Kidney (tissue), 14 donors: ENCODE measurements around the gene PTPRO. TPM values are rescaled to one million over a fixed set of nuclear protein-coding genes. Genes with fewer than 3 reads are reported as not detected.

Experiments used
- DNase-seq, 5 donors: peaks; one replicate each; pipeline ENCODE4 v3.0.0-alpha.2; 2013 to 2020
- FAIRE-seq: peaks from 2 replicates; lab custom pipeline; 2012; peaks lifted over from hg19 to GRCh38; lab: Jason Lieb, UNC
- H3K27ac ChIP-seq, 2 donors: one replicate each; pipeline ENCODE4 v1.7.0; 2013; ENCODE audit warnings: low read depth in 2 of 2, low read length in 2 of 2, inconsistent platforms in 1 of 2
- H3K27me3 ChIP-seq: one replicate; pipeline ENCODE4 v1.7.1; 2013; ENCODE audit warnings: low read length, inconsistent platforms; ENCODE audit not compliant: control insufficient read depth, insufficient read depth
- H3K36me3 ChIP-seq, 3 donors: one replicate each; pipeline versions ENCODE4 v1.7.0 to v1.7.1; 2013; ENCODE audit warnings: low read length in 3 of 3, control low read depth in 1 of 3, inconsistent platforms in 1 of 3; ENCODE audit not compliant: insufficient read depth in 3 of 3, control insufficient read depth in 2 of 3
- H3K4me1 ChIP-seq, 3 donors: one replicate each; pipeline versions ENCODE4 v1.7.0 to v1.7.1; 2013; ENCODE audit warnings: low read length in 3 of 3, inconsistent platforms in 1 of 3, low read depth in 1 of 3; ENCODE audit not compliant: control insufficient read depth in 2 of 3, insufficient read depth in 2 of 3
- H3K4me3 ChIP-seq, 3 donors: one replicate each; pipeline versions ENCODE4 v1.7.0 to v1.8.1; 2013; ENCODE audit warnings: low read length in 3 of 3, control low read depth in 1 of 3, inconsistent platforms in 1 of 3
- H3K9ac ChIP-seq, 3 donors: one replicate each; pipeline versions ENCODE4 v1.7.0 to v1.7.1; 2013; ENCODE audit warnings: low read length in 3 of 3, control low read depth in 1 of 3, inconsistent platforms in 1 of 3
- H3K9me3 ChIP-seq, 3 donors: one replicate each; pipeline versions ENCODE4 v1.7.0 to v1.7.1; 2013; ENCODE audit warnings: low read length in 3 of 3, control low read depth in 1 of 3, inconsistent platforms in 1 of 3; ENCODE audit not compliant: control insufficient read depth in 2 of 3, insufficient read depth in 1 of 3
- CTCF ChIP-seq: IDR thresholded peaks from 3 replicates; pipeline ENCODE4 v1.5.1; 2012; ENCODE audit warnings: mild to moderate bottlenecking, moderate library complexity, borderline replicate concordance; ENCODE audit not compliant: insufficient read depth; ENCODE audit errors: extremely low read depth
- intact Hi-C: fragments of 100-400 bp; cut with DNase I; formaldehyde crosslinking; loops from one replicate; pipeline ENCODE4 v1.11.1; 2022
- polyA plus RNA-seq: library from polyadenylated mRNA; stranded (reverse); fragments of 350-450 nt; fragmentation: Illumina TruSeq; extraction: RNeasy Lipid Tissue Mini Kit (QIAGEN cat#74804); gene quantifications from one replicate; pipeline ENCODE4 v1.2.3, GENCODE V29; 2014; ENCODE audit warnings: low read depth, low replicate concordance; ENCODE audit not compliant: insufficient read depth
- total RNA-seq: library from RNA; stranded (reverse); fragmentation: NEBNext Ultra II Directional; extraction: Animal tissue kit (Norgen Biotek cat#: 25700); gene quantifications from one replicate; pipeline ENCODE4 v1.2.1, GENCODE V29; 2021
- donor health status: control.
- donor health status: control.
- donor health status: control.
- donor health status: control.
- donor health status: control.
- donor health status: DM: yes; HTN: yes; CAD: no.
- donor health status: Normal renal cell carcinoma (clear cell type).

PTPRO gene
- total and polyA plus RNA-seq, 2 donors from 2014 or later: 4.6 to 44.0 TPM

- no peaks in the 10 kb centered on the region for H3K36me3 ChIP-seq
- H3K9me3 ChIP-seq: no peaks in the 10 kb centered on the region
- no peak for TF ChIP-seq CTCF
- DNase-seq: no peak
- no peaks in the 10 kb centered on the region for H3K27me3 ChIP-seq
- intact Hi-C loops: no loop called here
- no peak overlapping the region for H3K27ac ChIP-seq
- H3K9ac ChIP-seq: no peak overlapping the region
- H3K4me1 ChIP-seq: peaks cover 0 to 8% (median 2%) of the 10 kb centered on the region in 3 donors
- FAIRE-seq: peak; percentile 13
- no peak overlapping the region for H3K4me3 ChIP-seq
Observed at GRCh38 chr12:15596174-15596573, 273.9 kb downstream of the PTPRO start.

- Histone ChIP-seq H3K4me3 (no peak overlapping the region), H3K9me3 (no peaks in the 10 kb centered on the region), H3K27me3 (no peaks in the 10 kb centered on the region), H3K4me1 (peaks cover 0 to 8% (median 4%) of the 10 kb centered on the region in 3 donors), H3K27ac (no peak overlapping the region), H3K9ac (no peak overlapping the region), H3K36me3 (no peaks in the 10 kb centered on the region)
- DNase-seq (no peak), FAIRE-seq (no peak)
- no peak for TF ChIP-seq CTCF
- intact Hi-C loops: no loop called here
Observed at GRCh38 chr12:15597125-15597830, 275.0 kb downstream of the PTPRO start.

GRCh38 chr12:15599266-15600037 is 277.1 kb downstream of the PTPRO start:
- H3K27me3 ChIP-seq: no peaks in the 10 kb centered on the region
- H3K36me3 ChIP-seq: no peaks in the 10 kb centered on the region
- intact Hi-C loops: no loop called here
- no peak overlapping the region for H3K9ac ChIP-seq
- peak in 2 of 5 donors; percentile 46 to 76 for DNase-seq
- H3K4me3 ChIP-seq: no peak overlapping the region
- peaks cover 0 to 8% (median 4%) of the 10 kb centered on the region in 3 donors for H3K4me1 ChIP-seq
- peak overlapping the region in 1 of 2 donors; percentile 33 for H3K27ac ChIP-seq
- no peak for FAIRE-seq
- H3K9me3 ChIP-seq: no peaks in the 10 kb centered on the region
- no peak for TF ChIP-seq CTCF
